ENCODE measurements around the gene TMC7.
"Not testable (repeated sequence)": the region's sequence is repeated elsewhere in the genome, so short reads cannot be mapped to it uniquely, and the experiment has no call there.

Gene TMC7

DNA sequence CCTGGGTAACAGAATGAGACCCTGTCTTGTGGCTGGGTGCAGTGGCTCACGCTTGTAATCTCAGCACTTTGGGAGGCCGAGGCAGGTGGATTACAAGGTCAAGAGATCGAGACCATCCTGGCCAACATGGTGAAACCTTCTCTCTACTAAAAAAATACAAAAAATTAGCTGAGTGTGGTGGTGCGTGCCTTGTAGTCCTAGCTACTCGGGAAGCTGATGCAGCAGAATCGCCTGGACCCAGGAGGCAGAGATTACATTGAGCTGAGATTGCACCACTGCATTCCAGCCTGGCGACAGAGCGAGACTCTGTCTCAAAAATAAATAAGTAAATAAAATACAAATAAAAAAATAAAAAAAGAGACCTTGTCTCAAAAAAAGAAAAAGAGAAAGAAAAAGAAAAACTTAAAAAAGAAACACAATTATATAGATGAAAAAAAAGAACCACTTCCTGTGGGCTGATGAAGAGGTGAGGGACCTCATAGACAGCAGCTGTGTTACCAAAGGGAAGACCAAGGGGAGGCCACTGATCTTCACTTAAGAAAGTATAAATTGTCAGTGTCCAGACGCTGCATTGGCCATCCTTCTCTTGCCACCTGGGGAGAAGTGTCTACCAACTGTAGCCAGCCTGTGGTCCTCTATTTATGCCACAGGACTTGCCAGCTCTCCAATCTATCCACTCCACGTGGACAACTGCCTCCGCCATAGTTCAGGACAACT lies 33.1 kb upstream of the TMC7 start:
- Histone ChIP-seq H4K20me1 (ENCODE audit: low read depth, low read length) (no peaks in the 10 kb centered on the region), H3K36me3 (ENCODE audit: low read length) (no peaks in the 10 kb centered on the region), H3K9me2 (replicated peaks; ENCODE audit: insufficient read depth, low read length) (no peaks in the 10 kb centered on the region), H3K79me2 (ENCODE audit: insufficient read depth, low read length) (no peaks in the 10 kb centered on the region), H2AFZ (ENCODE audit: low read depth, low read length, severe bottlenecking) (no peak overlapping the region), H3K9me3 (ENCODE audit: insufficient read depth, low read length) (no peaks in the 10 kb centered on the region), H3K27me3 (ENCODE audit: low read length) (no peaks in the 10 kb centered on the region), H3K4me2 (ENCODE audit: low read depth, low read length, poor library complexity, severe bottlenecking) (no peak overlapping the region), H3K27ac (ENCODE audit: low read depth, low read length) (no peak overlapping the region), H3F3A (ENCODE audit: insufficient read depth) (no peaks in the 10 kb centered on the region), H3K9ac (ENCODE audit: low read length) (no peak overlapping the region), H3K4me3 (ENCODE audit: insufficient read depth, low read length, poor library complexity, severe bottlenecking) (no peak overlapping the region)
- no peak for TF ChIP-seq EZH2phosphoT487 (conservative IDR thresholded peaks at IDR 0.05; ENCODE audit: low read length)
- TF ChIP-seq, protein P1, sequence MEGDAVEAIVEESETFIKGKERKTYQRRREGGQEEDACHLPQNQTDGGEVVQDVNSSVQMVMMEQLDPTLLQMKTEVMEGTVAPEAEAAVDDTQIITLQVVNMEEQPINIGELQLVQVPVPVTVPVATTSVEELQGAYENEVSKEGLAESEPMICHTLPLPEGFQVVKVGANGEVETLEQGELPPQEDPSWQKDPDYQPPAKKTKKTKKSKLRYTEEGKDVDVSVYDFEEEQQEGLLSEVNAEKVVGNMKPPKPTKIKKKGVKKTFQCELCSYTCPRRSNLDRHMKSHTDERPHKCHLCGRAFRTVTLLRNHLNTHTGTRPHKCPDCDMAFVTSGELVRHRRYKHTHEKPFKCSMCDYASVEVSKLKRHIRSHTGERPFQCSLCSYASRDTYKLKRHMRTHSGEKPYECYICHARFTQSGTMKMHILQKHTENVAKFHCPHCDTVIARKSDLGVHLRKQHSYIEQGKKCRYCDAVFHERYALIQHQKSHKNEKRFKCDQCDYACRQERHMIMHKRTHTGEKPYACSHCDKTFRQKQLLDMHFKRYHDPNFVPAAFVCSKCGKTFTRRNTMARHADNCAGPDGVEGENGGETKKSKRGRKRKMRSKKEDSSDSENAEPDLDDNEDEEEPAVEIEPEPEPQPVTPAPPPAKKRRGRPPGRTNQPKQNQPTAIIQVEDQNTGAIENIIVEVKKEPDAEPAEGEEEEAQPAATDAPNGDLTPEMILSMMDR (IDR thresholded peaks at IDR 0.05; ENCODE audit: insufficient read depth, low read length, poor library complexity, severe bottlenecking) = no peak

DNA sequence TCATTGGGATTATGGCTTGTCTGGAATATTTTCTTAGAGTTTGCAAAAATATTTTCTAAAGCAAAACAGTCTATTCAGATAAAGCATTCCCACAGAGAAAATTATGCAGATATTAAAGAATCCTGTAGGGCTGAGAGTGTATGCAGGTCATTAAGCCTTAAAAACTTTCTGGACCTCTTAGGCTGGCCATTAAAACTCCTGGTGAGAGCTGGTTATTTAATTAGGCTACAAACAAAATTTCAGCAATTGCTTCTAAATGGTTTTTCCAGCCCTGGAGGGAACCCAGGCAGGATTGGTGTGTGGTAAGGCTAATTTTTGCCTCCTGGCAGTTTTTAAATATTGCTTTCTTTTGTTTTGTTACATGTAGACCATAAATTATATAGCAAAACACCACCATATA lies 30.2 kb upstream of the TMC7 start:
- TF ChIP-seq EZH2phosphoT487 (conservative IDR thresholded peaks at IDR 0.05; ENCODE audit: low read length) = no peak
- TF ChIP-seq, protein P1 (IDR thresholded peaks at IDR 0.05; ENCODE audit: insufficient read depth, low read length, poor library complexity, severe bottlenecking) = no peak
- no peaks in the 10 kb centered on the region for H3K27me3 ChIP-seq (ENCODE audit: low read length)
- no peaks in the 10 kb centered on the region for H4K20me1 ChIP-seq (ENCODE audit: low read depth, low read length)
- H3K9me3 ChIP-seq (ENCODE audit: insufficient read depth, low read length) = no peaks in the 10 kb centered on the region
- no peaks in the 10 kb centered on the region for H3K79me2 ChIP-seq (ENCODE audit: insufficient read depth, low read length)
- no peak overlapping the region for H3K9ac ChIP-seq (ENCODE audit: low read length)
- H3K4me2 ChIP-seq (ENCODE audit: low read depth, low read length, poor library complexity, severe bottlenecking) = no peak overlapping the region
- H2AFZ ChIP-seq (ENCODE audit: low read depth, low read length, severe bottlenecking) = no peak overlapping the region
- H3K9me2 ChIP-seq (replicated peaks; ENCODE audit: insufficient read depth, low read length) = no peaks in the 10 kb centered on the region
- H3K36me3 ChIP-seq (ENCODE audit: low read length) = no peaks in the 10 kb centered on the region
- H3K27ac ChIP-seq (ENCODE audit: low read depth, low read length) = no peak overlapping the region
- H3K4me3 ChIP-seq (ENCODE audit: insufficient read depth, low read length, poor library complexity, severe bottlenecking) = no peak overlapping the region
- no peaks in the 10 kb centered on the region for H3F3A ChIP-seq (ENCODE audit: insufficient read depth)

DNA sequence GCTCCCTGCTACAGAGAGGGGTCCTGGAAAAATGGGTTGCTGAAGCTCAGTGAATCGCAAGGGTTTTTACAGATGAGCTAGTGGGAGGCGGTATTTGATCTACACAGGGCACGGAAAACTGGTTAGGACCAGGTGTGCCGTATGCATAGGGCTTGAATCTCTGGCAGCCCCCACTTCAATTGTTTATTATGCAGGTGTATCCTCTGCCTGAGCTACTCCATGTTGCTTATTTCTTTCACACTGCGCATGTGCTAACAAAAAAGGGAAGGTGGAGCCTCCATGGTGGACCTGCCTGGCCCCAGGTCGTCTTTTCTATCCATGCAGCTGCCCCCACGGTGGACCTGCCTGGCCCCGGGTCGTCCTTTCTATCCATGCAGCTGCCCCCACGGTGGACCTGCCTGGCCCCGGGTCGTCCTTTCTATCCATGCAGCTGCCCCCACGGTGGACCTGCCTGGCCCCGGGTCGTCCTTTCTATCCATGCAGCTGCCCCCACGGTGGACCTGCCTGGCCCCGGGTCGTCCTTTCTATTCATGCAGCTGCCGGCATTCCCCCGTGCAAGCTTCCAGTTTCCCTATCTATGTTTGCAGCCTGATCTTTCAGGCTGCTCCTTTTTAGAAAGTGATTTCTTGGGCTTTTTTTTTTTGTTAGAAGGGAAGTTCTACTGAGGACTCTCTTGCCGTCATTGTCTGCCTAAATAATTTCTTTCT lies 27.7 kb upstream of the TMC7 start:
- not testable (repeated sequence) for H3K27me3 ChIP-seq (ENCODE audit: low read length); H3K4me2 ChIP-seq (ENCODE audit: low read depth, low read length, poor library complexity, severe bottlenecking); H3F3A ChIP-seq (ENCODE audit: insufficient read depth); H3K9me2 ChIP-seq (replicated peaks; ENCODE audit: insufficient read depth, low read length); H3K27ac ChIP-seq (ENCODE audit: low read depth, low read length); H4K20me1 ChIP-seq (ENCODE audit: low read depth, low read length); H3K79me2 ChIP-seq (ENCODE audit: insufficient read depth, low read length); H3K4me3 ChIP-seq (ENCODE audit: insufficient read depth, low read length, poor library complexity, severe bottlenecking); H3K36me3 ChIP-seq (ENCODE audit: low read length); H3K9me3 ChIP-seq (ENCODE audit: insufficient read depth, low read length); H3K9ac ChIP-seq (ENCODE audit: low read length)
- peak overlapping the region; percentile 54 for H2AFZ ChIP-seq (ENCODE audit: low read depth, low read length, severe bottlenecking)

DNA sequence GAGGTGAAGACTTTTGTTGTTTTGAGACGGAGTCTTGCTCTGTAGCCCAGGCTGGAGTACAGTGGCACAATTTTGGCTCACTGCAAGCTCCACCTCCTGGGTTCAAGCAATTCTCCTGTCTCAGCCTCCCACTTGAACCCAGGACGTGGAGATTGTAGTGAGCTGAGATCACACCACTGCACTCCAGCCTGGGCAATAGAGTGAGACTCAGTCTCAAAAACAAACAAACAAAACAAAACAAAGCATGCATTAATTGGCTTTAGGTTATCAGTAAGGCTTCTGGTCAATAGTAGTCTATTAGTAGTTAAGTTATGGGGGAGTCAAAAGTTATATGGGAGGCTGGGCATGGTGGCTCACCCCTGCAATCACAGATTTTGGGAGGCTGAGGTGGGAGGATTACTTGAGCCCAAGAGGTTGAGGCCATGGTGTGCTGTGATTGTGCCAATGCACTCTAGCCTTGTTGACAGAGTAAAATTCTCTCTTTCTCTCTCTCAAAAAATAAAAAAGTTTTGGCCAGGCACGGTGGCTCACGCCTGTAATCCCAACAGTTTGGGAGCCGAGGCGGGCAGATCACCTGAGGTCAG lies 27.0 kb upstream of the TMC7 start:
- peak overlapping the region; percentile 54 for H2AFZ ChIP-seq (ENCODE audit: low read depth, low read length, severe bottlenecking)
- not testable (repeated sequence) for H3K27me3 ChIP-seq (ENCODE audit: low read length); H3K4me2 ChIP-seq (ENCODE audit: low read depth, low read length, poor library complexity, severe bottlenecking); H3K9me2 ChIP-seq (replicated peaks; ENCODE audit: insufficient read depth, low read length); H3F3A ChIP-seq (ENCODE audit: insufficient read depth); H3K79me2 ChIP-seq (ENCODE audit: insufficient read depth, low read length); H3K4me3 ChIP-seq (ENCODE audit: insufficient read depth, low read length, poor library complexity, severe bottlenecking); H4K20me1 ChIP-seq (ENCODE audit: low read depth, low read length); H3K9me3 ChIP-seq (ENCODE audit: insufficient read depth, low read length); H3K27ac ChIP-seq (ENCODE audit: low read depth, low read length); H3K36me3 ChIP-seq (ENCODE audit: low read length); H3K9ac ChIP-seq (ENCODE audit: low read length)

All from SU-DHL-6 (cell line).